Hepatocyte (in vitro differentiated cells): ENCODE results near the gene EFNB2.

Source experiments
- EZH2 ChIP-seq: fragments of 200-600 bp; sonication (generic); IDR thresholded peaks from 2 replicates; pipeline ENCODE4 v1.6.1; 2016; ENCODE audit warnings: antibody characterized with exemption, mild to moderate bottlenecking, borderline replicate concordance
- EZH2phosphoT487 ChIP-seq: fragments of 200-600 bp; sonication (generic); IDR thresholded peaks from one replicate; pipeline ENCODE4 v1.6.1; 2018; ENCODE audit warnings: antibody characterized with exemption, mild to moderate bottlenecking, low read depth, moderate library complexity; ENCODE audit not compliant: unreplicated experiment, severe bottlenecking
- TF ChIP-seq, protein P1 (sequence below): fragments of 200-600 bp; sonication (generic); IDR thresholded peaks from 2 replicates; pipeline ENCODE4 v1.5.1; 2016; ENCODE audit warnings: antibody characterized with exemption, mild to moderate bottlenecking; ENCODE audit not compliant: poor library complexity

GRCh38 chr13:106518512-106518911 lies 16.9 kb downstream of the EFNB2 start:
- TF ChIP-seq, protein P1, sequence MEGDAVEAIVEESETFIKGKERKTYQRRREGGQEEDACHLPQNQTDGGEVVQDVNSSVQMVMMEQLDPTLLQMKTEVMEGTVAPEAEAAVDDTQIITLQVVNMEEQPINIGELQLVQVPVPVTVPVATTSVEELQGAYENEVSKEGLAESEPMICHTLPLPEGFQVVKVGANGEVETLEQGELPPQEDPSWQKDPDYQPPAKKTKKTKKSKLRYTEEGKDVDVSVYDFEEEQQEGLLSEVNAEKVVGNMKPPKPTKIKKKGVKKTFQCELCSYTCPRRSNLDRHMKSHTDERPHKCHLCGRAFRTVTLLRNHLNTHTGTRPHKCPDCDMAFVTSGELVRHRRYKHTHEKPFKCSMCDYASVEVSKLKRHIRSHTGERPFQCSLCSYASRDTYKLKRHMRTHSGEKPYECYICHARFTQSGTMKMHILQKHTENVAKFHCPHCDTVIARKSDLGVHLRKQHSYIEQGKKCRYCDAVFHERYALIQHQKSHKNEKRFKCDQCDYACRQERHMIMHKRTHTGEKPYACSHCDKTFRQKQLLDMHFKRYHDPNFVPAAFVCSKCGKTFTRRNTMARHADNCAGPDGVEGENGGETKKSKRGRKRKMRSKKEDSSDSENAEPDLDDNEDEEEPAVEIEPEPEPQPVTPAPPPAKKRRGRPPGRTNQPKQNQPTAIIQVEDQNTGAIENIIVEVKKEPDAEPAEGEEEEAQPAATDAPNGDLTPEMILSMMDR: no peak
- TF ChIP-seq EZH2: no peak
- no peak for TF ChIP-seq EZH2phosphoT487
